Measurements from ENCODE around the gene SFXN5.

SFXN5 gene

GRCh38 chr2:72919414-72920317 lies 151.8 kb downstream of the SFXN5 start:
- in situ Hi-C loops (cut with HindIII; ENCODE audit: low pct_unique_long_range_greater_than_20kb, low sequenced_read_pairs), result no loop called here
- no peak for DNase-seq (ENCODE audit: low read depth in 1 of 2, low spot score in 1 of 2)
- TF ChIP-seq JUND (IDR thresholded peaks at IDR 0.05; ENCODE audit: low read depth), result no peak

GRCh38 chr2:72917877-72918553 lies 153.5 kb downstream of the SFXN5 start:
- in situ Hi-C loops (cut with HindIII; ENCODE audit: low pct_unique_long_range_greater_than_20kb, low sequenced_read_pairs), result no loop called here
- no peak for DNase-seq (ENCODE audit: low read depth in 1 of 2, low spot score in 1 of 2)
- TF ChIP-seq JUND (IDR thresholded peaks at IDR 0.05; ENCODE audit: low read depth), result no peak

DNA sequence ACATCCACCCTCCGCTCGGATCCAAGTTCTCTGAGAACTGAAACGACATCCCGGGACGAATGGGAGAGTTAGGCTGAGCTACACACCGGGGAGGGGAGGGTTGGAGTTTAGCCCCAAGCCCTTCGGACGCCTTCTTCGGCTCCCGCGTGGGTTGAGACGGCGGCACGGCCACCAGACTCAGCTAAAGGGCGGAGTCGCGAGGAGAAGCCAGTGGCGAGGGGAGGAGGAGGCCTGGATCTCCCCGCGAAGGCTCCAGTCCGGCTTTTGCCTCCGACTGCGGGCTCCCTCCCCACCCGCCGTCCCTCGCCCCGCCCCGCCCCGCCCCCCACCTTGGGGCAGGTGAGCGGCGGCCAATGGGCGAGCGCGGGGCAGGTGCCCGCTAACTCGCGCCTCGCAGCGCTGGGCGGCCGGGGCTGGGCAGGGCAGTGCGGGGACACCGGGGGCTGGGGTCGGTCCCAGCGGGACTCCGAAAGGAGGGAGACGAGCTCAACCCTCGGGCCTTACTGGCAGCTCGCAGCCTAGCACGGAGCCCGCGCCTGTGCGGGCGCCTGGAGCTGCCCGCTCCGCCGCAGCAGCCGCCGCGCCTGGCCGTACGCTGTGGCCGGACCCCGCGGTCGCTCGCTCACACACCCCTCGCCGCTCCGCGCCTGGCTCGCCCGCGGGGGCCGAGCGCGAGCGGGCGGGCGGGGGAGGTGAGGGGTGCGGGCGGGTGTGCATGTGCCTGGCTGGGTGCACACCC lies 154.2 kb downstream of the SFXN5 start, which contains the start of gene EMX1:
EMX1 (plus strand) TSS at position 382 of the 739 bp plus-strand sequence; CDS start at position 716, 334 bp downstream.
- in situ Hi-C loops (cut with HindIII; ENCODE audit: low pct_unique_long_range_greater_than_20kb, low sequenced_read_pairs), result no loop called here
- DNase-seq (ENCODE audit: low read depth in 1 of 2, low spot score in 1 of 2), result peak; percentile 86 to 92
- no peak for TF ChIP-seq JUND (IDR thresholded peaks at IDR 0.05; ENCODE audit: low read depth)

DNA sequence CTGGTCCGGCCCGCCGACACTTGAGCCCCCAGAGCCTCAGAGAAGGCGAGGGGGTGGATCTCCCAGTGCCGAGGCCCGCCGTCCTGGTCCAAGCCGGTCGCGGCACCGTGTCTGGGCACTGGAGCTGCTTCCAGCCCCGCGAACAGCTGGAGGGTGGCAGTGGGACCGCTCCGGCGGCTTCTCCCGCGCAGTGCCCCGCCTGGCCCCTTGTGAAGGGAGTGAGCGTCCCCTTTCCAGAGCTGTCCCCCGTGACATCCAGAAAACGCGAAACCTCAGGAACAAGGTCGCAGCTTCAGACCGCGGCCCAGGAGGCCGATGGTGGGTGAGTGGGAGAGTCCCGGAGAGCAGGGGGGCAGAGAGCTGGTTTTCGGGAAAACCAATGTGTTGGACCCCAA lies 154.8 kb downstream of the SFXN5 start:
- no peak for TF ChIP-seq JUND (IDR thresholded peaks at IDR 0.05; ENCODE audit: low read depth)
- in situ Hi-C loops (cut with HindIII; ENCODE audit: low pct_unique_long_range_greater_than_20kb, low sequenced_read_pairs), result no loop called here
- DNase-seq (ENCODE audit: low read depth in 1 of 2, low spot score in 1 of 2), result no peak

GRCh38 chr2:72915907-72916742 lies 155.4 kb downstream of the SFXN5 start:
- in situ Hi-C loops (cut with HindIII; ENCODE audit: low pct_unique_long_range_greater_than_20kb, low sequenced_read_pairs), result no loop called here
- TF ChIP-seq JUND (IDR thresholded peaks at IDR 0.05; ENCODE audit: low read depth), result no peak
- DNase-seq (ENCODE audit: low read depth in 1 of 2, low spot score in 1 of 2), result peak; percentile 63 to 77

DNA sequence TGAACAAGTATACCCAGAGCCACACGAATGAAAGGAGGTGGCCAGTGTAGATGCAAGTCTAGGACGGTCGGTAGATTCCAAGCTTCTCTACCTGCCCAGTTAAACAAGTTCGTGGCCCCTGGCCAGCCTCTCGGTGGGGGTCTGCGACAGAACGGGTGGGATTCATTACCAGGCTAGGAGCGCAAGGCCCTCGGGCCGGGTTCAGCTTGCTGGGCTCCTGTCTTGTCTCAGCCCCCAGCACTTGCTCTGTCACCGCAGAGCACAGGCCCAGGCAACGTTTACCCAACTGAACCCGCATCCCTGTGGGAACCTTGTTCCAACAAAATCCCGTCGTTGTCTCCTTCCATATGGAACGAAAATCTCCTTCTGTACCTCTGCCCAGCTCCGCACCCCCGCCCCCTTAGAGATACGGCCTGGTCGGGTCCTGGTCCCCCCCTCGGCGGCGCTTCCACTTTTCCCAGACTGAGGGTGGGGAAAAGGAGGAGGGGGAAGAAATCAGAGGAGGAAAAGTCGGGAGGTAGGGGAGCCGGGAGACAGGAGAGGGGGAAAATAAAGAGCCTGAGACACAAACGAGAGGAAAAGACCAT lies 156.1 kb downstream of the SFXN5 start:
- in situ Hi-C loops (cut with HindIII; ENCODE audit: low pct_unique_long_range_greater_than_20kb, low sequenced_read_pairs), result no loop called here
- no peak for TF ChIP-seq JUND (IDR thresholded peaks at IDR 0.05; ENCODE audit: low read depth)
- no peak for DNase-seq (ENCODE audit: low read depth in 1 of 2, low spot score in 1 of 2)

- DNase-seq (ENCODE audit: low read depth in 1 of 2, low spot score in 1 of 2), result no peak
- in situ Hi-C loops (cut with HindIII; ENCODE audit: low pct_unique_long_range_greater_than_20kb, low sequenced_read_pairs), result no loop called here
- TF ChIP-seq JUND (IDR thresholded peaks at IDR 0.05; ENCODE audit: low read depth), result no peak
These were observed 156.8 kb downstream of the SFXN5 start for GRCh38 chr2:72914589-72915319.

GRCh38 chr2:72914206-72914559 lies 157.3 kb downstream of the SFXN5 start:
- in situ Hi-C loops (cut with HindIII; ENCODE audit: low pct_unique_long_range_greater_than_20kb, low sequenced_read_pairs), result no loop called here
- no peak for TF ChIP-seq JUND (IDR thresholded peaks at IDR 0.05; ENCODE audit: low read depth)
- DNase-seq (ENCODE audit: low read depth in 1 of 2, low spot score in 1 of 2), result no peak

DNA sequence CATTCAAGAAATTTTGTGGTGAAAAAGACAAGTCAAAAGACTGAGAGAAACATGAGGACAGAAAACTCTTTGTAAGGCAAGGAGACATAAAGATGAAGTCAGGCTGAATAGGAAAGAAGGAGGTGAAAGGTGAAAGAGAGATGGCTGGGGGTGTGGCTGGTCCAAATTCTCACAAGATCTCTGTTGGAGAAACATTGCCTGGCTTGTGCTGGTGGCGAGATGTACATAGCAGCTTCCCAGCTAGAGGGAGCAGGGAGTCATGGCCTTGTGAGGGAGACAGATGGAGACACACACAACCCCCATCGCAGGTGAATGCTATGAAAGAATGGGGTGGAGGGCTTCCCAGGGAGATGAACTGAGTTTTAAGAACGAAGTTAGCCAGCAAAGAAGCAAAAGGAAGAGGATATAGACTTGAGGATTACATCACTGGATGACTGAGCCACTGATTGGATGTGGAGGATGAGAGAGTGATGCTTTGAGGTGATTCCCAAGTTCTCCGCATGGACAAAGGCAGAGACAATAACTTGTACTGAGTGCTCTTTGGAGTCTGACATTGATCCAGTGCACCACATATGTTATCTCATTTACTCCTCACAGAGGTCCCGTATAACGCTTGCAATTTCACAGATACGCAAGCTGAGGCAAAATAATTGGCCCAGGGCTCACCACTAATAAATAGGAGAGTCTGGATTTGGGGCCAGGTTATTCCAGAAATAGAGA lies 157.9 kb downstream of the SFXN5 start:
- in situ Hi-C loops (cut with HindIII; ENCODE audit: low pct_unique_long_range_greater_than_20kb, low sequenced_read_pairs), result no loop called here
- DNase-seq (ENCODE audit: low read depth in 1 of 2, low spot score in 1 of 2), result no peak
- no peak for TF ChIP-seq JUND (IDR thresholded peaks at IDR 0.05; ENCODE audit: low read depth)

- no peak for DNase-seq (ENCODE audit: low read depth in 1 of 2, low spot score in 1 of 2)
- TF ChIP-seq JUND (IDR thresholded peaks at IDR 0.05; ENCODE audit: low read depth), result no peak
- in situ Hi-C loops (cut with HindIII; ENCODE audit: low pct_unique_long_range_greater_than_20kb, low sequenced_read_pairs), result no loop called here
These were observed 160.3 kb downstream of the SFXN5 start for GRCh38 chr2:72911256-72911655.
